ENCODE results near the gene FN3KRP. TPM values are rescaled to one million over a fixed set of nuclear protein-coding genes. Genes with fewer than 3 reads are reported as not detected.

The FN3KRP gene
- polyA plus RNA-seq (ENCODE audit: insufficient read length) = 39.3 TPM

DNA sequence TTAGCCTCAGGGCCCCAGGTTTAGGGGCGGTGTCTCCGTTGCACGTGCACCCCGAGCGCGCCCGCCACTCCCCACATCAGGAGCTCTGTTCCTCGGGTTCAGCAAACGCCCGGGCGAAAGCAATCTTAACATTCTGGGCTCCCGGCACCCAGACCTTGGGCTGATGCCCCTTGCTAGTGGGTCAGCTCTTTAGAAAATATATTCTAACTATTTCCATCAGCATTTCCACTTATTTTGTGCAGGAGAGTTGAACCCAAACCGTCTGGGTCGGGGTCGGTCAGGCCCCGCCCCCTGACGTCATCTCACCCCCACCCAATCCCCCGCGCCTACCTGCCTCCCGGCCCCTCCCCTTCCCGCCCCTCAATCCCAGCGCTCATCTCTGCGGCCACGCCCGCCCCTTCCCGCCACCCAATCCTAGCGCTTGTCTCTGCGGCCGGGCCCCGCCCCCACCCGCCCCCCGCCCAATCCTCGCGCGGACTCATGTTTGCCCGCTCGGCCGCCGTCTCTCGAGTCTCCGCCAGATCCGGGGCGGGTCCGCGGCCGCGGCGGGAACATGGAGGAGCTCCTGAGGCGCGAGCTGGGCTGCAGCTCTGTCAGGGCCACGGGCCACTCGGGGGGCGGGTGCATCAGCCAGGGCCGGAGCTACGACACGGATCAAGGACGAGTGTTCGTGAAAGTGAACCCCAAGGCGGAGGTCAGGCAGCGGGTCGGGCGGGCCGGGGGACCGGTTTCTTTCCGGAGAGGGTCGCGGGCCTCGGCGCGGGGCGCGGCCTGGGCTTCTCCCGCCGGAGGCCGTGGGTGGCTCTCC is at the start of gene FN3KRP:
FN3KRP (plus strand) TSS at position 504 of the 808 bp plus-strand sequence; CDS start at position 554, 50 bp downstream.
- peak; percentile 96 for DNase-seq

DNA sequence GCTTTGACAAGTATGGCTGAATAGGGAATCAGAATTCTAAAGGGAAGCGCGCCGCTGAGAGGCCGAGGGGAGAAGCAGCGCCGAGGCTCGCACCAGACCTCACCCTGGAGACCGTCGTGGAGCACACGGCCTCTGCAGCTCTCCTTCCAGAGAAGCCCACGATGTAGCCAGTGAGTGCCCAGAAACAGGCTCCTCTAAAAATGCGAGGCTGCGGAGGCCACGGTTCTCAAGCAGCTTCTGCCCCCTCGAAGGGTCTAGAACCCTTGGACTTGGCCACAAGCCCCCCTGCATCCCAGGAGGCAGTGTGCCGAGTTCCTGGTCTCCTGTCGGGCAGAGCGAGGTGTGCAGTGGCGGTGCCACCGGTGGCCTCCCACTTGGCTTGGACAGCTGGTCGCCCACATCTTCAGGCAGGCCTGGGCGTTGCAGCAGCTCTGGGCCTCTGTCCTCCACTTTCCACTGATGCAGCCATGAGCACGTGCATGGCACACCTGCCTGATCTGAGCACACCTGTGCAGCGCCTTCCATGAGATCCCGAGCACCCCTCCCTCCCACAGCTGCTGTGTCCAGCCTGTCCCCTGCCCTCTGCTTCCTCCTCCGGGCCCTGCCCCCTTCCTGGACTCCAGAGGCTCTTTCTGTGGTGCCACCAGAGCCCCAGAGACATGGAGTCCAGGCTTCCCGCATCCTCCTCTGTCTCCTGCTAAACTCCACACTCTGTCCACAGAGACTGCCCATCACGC is 49.4 kb upstream of the FN3KRP start:
- no peak for DNase-seq

DNA sequence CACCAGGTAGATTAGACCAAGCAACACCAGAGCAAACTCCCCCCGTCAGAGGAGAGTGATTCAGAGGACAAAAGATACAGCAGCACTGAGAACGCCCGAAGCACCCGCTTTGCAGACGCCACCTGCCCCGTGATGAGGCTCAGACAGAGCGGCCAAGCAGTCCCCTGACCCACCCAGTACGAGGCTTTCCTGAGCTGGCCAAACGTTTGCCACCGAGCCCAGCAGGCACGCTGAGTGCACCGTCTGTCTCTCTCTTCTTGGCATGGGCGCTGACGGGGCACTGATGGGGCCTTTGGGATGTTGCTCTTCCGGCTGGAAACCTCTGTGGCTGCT is 48.9 kb upstream of the FN3KRP start:
- DNase-seq = no peak

DNA sequence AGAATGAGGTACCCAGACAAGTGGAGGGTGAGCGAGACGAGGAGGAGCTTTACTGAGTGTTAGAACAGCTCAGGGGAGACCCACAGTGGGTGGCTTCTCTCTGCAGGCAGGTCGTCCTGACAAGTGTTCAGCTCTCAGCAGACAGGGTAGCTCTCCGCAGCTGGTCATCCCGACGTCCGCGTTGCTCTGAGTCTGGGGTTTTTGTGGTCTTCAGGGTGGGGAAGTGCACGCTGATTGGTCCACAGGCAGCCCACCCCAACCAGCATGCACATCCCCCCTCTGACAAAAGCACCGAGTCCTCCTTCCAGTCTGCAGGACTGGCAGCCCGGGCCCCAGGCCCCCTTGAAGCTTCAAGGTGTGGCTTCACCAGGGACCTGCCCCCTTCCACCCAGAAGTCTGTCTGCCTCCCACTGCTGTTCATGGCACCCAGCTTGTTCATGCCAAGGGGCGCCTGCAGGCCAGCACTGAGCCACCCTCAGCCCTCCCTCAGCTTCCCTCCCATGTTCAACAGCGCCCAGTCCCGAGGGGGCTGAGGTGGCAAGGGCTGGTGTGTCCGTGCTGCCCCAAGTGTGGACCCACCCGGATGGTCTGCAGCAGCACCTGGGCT is 48.4 kb upstream of the FN3KRP start:
- no peak for DNase-seq

DNA sequence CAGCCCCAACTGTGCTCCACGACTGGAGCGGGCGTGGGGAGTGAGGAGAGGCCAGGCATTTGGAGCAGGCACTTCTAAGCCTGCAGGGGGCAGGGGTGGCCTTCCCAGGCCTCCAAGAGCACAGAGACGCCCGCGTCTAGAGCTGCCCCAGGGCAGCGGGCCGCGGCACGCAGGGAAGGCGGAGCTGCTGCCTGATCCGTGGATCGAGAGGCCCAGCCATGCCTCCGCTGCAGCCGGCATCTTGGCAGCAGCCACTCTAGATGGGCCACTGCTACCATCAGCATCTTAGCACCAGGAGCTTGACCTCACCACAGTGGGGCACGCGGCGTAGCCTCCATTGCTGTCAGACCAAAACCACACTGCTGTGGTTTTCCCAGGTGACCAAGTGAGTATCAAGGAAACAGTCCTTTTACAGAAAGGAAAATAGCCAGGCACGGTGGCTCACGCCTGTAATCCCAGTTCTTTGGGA is 47.8 kb upstream of the FN3KRP start:
- peak; percentile 48 for DNase-seq

DNA sequence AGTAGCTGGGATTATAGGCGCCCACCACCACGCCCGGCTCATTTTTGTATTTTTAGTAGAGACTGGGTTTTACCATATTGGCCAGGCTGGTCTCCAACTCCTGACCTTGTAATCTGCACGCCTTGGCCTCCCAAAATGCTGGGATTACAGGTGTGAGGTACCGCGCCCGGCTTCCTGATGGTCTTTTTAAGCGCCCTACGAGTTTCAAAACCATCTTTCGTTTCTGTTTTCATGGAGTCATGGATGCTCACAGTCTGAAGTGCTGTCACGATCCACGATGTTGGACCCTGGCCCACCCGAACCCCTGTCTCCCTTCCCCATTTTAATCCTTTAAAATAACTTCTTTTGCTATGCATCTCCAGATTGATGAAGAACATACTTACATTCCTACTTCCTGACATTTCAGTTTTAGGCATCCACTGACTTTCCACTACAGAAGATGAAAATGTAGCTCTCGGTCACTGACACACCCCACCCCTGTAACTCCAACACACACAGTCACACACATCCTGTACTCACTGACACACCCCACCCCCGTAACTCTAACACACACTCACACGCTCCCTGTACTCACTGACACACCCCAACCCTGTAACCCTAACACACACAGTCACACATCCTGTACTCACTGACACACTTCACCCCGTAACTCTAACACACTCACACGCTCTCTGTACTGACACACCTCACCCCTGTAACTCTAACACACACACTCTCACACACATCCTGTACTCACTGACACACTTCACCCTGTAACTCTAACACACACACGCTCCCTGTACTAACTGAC is 45.6 kb upstream of the FN3KRP start:
- no peak for DNase-seq

DNA sequence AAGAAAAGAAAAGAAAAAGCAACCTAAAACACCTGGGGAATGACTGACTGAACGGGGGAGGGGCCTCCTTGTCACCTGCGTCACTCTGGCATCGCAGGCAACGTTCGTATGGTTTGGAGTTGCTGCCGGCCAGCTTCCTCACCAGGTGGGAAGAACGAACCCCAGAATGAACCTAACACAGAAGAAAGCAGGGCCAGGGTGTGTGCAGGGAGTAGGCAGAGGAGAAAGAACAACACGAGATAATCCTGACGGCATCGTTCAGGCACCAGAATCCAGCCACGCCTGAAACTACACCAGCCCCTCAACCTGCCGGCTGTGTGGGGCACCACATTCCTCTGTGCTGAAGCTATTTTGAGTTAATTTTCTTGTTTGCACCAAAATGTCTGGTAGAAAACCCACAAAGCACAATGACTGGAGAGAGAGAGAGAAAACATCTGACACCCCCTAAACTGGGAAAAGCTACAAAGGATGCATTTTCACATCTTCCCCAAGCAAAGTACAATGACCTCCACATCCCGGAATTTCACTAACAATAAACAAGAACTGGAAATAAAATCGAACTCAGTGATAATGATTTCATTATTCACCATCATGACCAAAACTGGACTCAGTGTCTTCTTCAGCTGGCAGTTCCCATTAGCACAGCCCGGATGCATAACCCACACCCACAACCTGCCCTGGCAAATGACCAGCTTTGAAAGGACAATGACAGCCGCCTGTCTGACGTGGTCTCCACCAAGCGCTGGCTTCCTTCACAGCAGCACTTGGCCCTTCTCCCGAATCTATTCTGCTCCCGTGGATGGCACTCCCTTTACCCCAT is 41.6 kb upstream of the FN3KRP start:
- DNase-seq = no peak

DNA sequence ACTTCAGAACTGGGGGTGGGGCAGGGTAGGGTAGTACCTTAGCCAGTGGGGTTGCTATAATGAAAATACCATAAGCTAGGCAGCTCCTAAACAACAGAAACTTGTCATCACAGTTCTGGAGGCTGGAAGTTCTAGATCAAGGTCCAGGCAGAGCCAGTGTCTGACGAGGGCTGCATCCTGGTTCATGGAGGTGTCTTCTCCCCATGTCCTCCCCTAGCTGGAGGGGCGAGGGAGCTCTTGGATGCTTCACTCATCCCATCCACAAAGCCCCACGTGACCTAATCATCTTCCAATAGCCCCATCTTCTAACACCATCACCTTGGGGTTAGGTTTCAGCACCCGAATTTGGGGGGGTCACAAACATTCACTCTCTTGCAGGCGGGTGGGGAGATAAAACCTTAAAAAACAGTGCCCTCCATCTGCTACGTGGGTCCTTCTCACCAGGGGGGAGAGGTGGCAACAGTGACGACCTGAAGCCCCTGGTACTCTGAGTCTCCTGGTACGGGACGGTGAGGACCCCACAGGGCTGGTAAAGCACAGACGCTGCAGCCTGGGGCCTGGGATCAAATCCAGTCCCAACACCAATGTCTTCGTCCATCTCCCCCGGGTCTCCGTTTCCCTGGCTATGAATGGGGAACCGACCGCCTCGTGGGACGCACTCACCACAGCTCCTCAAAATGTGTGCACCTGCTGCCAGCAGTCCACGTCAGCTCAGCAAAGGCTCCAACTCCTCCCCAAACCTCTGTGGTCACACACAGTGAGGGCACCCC is 40.8 kb upstream of the FN3KRP start:
- no peak for DNase-seq

- no peak for DNase-seq
Measured at GRCh38 chr17:82677353-82677925, 39.1 kb upstream of the FN3KRP start.

DNA sequence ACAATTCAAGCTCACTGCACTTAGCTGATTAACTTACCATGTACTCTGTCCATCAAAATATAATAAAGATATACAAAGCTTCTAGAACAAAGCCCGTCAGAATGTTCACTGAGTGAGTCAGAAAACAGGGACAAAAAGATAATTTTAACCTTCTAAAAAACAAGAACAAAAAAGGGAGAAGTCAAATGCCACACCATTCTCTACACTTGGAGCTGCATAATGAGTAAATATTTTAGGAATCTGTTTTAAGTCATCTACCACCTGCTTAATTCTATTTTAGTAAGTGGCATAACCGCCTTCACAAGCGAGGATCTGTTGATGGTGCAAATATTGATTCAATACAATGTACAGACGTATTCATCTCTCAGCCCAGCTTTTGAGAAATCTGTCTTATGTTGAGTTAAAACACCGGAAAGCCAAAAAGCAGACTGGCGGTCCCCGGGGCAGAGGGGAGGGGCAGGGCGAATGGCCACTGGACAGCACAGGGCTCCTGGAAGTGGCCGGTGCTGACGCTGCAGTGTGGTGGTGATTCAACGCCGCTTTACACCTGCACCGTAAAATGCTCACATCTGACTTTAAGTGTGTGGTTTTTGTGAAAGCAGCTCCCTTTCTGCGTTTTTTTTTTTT is 38.1 kb upstream of the FN3KRP start:
- no peak for DNase-seq

- DNase-seq = no peak
Measured at GRCh38 chr17:82679586-82680465, 36.7 kb upstream of the FN3KRP start.

GRCh38 chr17:82681547-82681946 is 35.0 kb upstream of the FN3KRP start:
- DNase-seq = no peak

DNA sequence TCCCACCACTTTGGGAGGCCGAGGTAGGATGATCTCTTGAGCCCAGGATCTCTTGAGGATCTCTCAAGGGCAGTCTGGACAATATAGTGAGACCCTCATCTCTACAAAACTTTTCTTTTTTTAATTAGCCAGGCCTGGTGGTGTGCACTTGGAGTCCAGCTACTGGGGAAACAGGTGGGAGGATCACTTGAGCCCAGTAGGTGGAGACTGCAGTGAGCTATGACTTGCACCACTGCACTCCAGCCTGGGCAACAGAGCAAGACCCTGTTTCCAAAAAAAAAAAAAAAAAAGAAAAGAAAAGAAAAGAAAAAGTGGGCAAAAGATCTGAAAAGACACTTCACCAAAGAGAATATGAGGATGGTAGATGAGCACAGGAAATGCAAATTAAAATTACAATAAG is 33.0 kb upstream of the FN3KRP start:
- DNase-seq = no peak

- DNase-seq = no peak
Measured at GRCh38 chr17:82684228-82684841, 32.2 kb upstream of the FN3KRP start.

- DNase-seq = no peak
Measured at GRCh38 chr17:82685291-82685690, 31.2 kb upstream of the FN3KRP start.

GRCh38 chr17:82686366-82687324 is 29.9 kb upstream of the FN3KRP start:
- no peak for DNase-seq

DNA sequence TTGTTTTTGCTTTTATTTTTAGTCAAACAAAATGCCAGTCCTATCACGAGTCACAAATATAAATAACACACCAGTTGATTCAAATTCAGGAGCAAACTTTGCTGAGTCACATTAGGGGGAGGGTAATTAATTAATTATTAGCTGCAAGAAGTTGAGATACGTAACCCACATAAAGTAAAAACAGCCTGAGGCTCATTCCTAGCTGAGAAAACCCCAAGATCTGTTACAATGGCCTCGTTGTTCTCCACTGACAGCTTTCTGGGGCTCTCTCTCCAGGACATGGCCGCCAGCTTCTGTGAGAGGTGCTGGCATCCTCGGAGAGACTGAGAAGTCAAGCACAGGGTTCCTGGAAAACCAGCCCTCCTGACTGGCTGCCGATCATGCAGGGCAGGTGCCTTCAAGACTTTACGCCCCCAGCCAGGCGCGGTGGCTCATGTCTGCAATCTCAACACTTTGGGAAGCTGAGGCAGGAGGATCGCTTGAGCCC is 29.1 kb upstream of the FN3KRP start:
- DNase-seq = no peak
